C4-2B (cell line): ENCODE results near the gene CNPY4.

Experiments
- CTCF ChIP-seq: fragments of 450-650 bp; conservative IDR thresholded peaks from 2 replicates; pipeline ENCODE4 v1.5.1; 2017; ENCODE audit warnings: mild to moderate bottlenecking
- ZFX ChIP-seq: fragments of 450-650 bp; IDR thresholded peaks from 2 replicates; pipeline ENCODE4 v1.6.1; 2017

- no peak for TF ChIP-seq CTCF
- no peak for TF ChIP-seq ZFX
Observed at GRCh38 chr7:100174582-100174981, 55.1 kb downstream of the CNPY4 start.
